GM12875 (cell line): ENCODE results near the gene TRIM44.

Experiments used
- H3K4me3 ChIP-seq: one replicate; pipeline ENCODE4 v1.5.1; 2011; ENCODE audit warnings: low read depth, low read length, control low read depth
- CTCF ChIP-seq: IDR thresholded peaks from 2 replicates; pipeline ENCODE4 v1.5.1; 2011; ENCODE audit warnings: low read depth, mild to moderate bottlenecking, control low read depth, inconsistent platforms, low read length, moderate library complexity, borderline replicate concordance; ENCODE audit not compliant: insufficient read depth

The TRIM44 gene

GRCh38 chr11:35619116-35619854 is 43.3 kb upstream of the TRIM44 start:
- TF ChIP-seq CTCF, result peak; percentile 25; the same call in 1 of the 2 replicates
- H3K4me3 ChIP-seq, result peak overlapping the region; percentile 79

GRCh38 chr11:35619855-35620640 is 42.5 kb upstream of the TRIM44 start:
- H3K4me3 ChIP-seq, result peak overlapping the region; percentile 79
- no peak for TF ChIP-seq CTCF

- no peak overlapping the region for H3K4me3 ChIP-seq
- no peak for TF ChIP-seq CTCF
Observed at GRCh38 chr11:35620795-35621194, 41.8 kb upstream of the TRIM44 start.

GRCh38 chr11:35621620-35622019 is 41.0 kb upstream of the TRIM44 start:
- H3K4me3 ChIP-seq, result no peak overlapping the region

GRCh38 chr11:35622070-35622469 is 40.5 kb upstream of the TRIM44 start:
- no peak for TF ChIP-seq CTCF
- no peak overlapping the region for H3K4me3 ChIP-seq

More at GRCh38 chr11:35621620-35622019, 41.0 kb upstream of the TRIM44 start:
- no peak for TF ChIP-seq CTCF

GRCh38 chr11:35623621-35624168 is 38.9 kb upstream of the TRIM44 start:
- TF ChIP-seq CTCF, result no peak
- H3K4me3 ChIP-seq, result no peak overlapping the region
